ENCODE results near the gene U2AF2.

U2AF2 gene

GRCh38 chr19:55681131-55682092 lies 26.6 kb downstream of the U2AF2 start:
- in situ Hi-C loops (cut with MboI; ENCODE audit: low sequenced_read_pairs), result no loop called here
- no peak for DNase-seq (ENCODE audit: low spot score in 2 of 2)
- no peaks in the 10 kb centered on the region for H3K27me3 ChIP-seq (ENCODE audit: low read depth)
- H3K9me3 ChIP-seq, result no peaks in the 10 kb centered on the region
- H3K36me3 ChIP-seq (replicated peaks), result peaks cover 62% of the 10 kb centered on the region
- H3K4me3 ChIP-seq, result no peak overlapping the region
- H3K4me1 ChIP-seq, result no peaks in the 10 kb centered on the region

GRCh38 chr19:55683449-55684261 lies 28.8 kb downstream of the U2AF2 start:
- in situ Hi-C loops (cut with MboI; ENCODE audit: low sequenced_read_pairs), result no loop called here
- Histone ChIP-seq H3K4me1 (no peaks in the 10 kb centered on the region), H3K9me3 (no peaks in the 10 kb centered on the region), H3K27me3 (ENCODE audit: low read depth) (no peaks in the 10 kb centered on the region), H3K4me3 (no peak overlapping the region), H3K36me3 (replicated peaks) (peaks cover 54% of the 10 kb centered on the region)
- DNase-seq (ENCODE audit: low spot score in 2 of 2), result no peak

GRCh38 chr19:55684946-55685681 lies 30.3 kb downstream of the U2AF2 start:
- Histone ChIP-seq H3K4me3 (no peak overlapping the region), H3K27me3 (ENCODE audit: low read depth) (no peaks in the 10 kb centered on the region), H3K4me1 (no peaks in the 10 kb centered on the region), H3K36me3 (replicated peaks) (peaks cover 46% of the 10 kb centered on the region), H3K9me3 (no peaks in the 10 kb centered on the region)
- no peak for DNase-seq (ENCODE audit: low spot score in 2 of 2)
- in situ Hi-C loops (cut with MboI; ENCODE audit: low sequenced_read_pairs), result no loop called here

GRCh38 chr19:55685776-55686175 lies 30.9 kb downstream of the U2AF2 start:
- no peaks in the 10 kb centered on the region for H3K27me3 ChIP-seq (ENCODE audit: low read depth)
- no peak for DNase-seq (ENCODE audit: low spot score in 2 of 2)
- H3K4me1 ChIP-seq, result no peaks in the 10 kb centered on the region
- H3K9me3 ChIP-seq, result no peaks in the 10 kb centered on the region
- peaks cover 46% of the 10 kb centered on the region for H3K36me3 ChIP-seq (replicated peaks)
- H3K4me3 ChIP-seq, result no peak overlapping the region
- in situ Hi-C loops (cut with MboI; ENCODE audit: low sequenced_read_pairs), result no loop called here

GRCh38 chr19:55686311-55687050 lies 31.6 kb downstream of the U2AF2 start:
- Histone ChIP-seq H3K36me3 (replicated peaks) (peaks cover 42% of the 10 kb centered on the region), H3K27me3 (ENCODE audit: low read depth) (no peaks in the 10 kb centered on the region), H3K9me3 (no peaks in the 10 kb centered on the region), H3K4me1 (no peaks in the 10 kb centered on the region), H3K4me3 (no peak overlapping the region)
- DNase-seq (ENCODE audit: low spot score in 2 of 2), result no peak
- in situ Hi-C loops (cut with MboI; ENCODE audit: low sequenced_read_pairs), result no loop called here

GRCh38 chr19:55687281-55688201 lies 32.7 kb downstream of the U2AF2 start:
- Histone ChIP-seq H3K9me3 (no peaks in the 10 kb centered on the region), H3K27me3 (ENCODE audit: low read depth) (no peaks in the 10 kb centered on the region), H3K4me3 (no peak overlapping the region), H3K36me3 (replicated peaks) (peaks cover 38% of the 10 kb centered on the region), H3K4me1 (no peaks in the 10 kb centered on the region)
- DNase-seq (ENCODE audit: low spot score in 2 of 2), result no peak
- in situ Hi-C loops (cut with MboI; ENCODE audit: low sequenced_read_pairs), result no loop called here

GRCh38 chr19:55688422-55689218 lies 33.8 kb downstream of the U2AF2 start:
- peaks cover 41% of the 10 kb centered on the region for H3K36me3 ChIP-seq (replicated peaks)
- no peak for DNase-seq (ENCODE audit: low spot score in 2 of 2)
- no peaks in the 10 kb centered on the region for H3K4me1 ChIP-seq
- H3K9me3 ChIP-seq, result no peaks in the 10 kb centered on the region
- in situ Hi-C loops (cut with MboI; ENCODE audit: low sequenced_read_pairs), result no loop called here
- no peak overlapping the region for H3K4me3 ChIP-seq
- H3K27me3 ChIP-seq (ENCODE audit: low read depth), result no peaks in the 10 kb centered on the region

- H3K4me1 ChIP-seq, result no peaks in the 10 kb centered on the region
- no peaks in the 10 kb centered on the region for H3K9me3 ChIP-seq
- DNase-seq (ENCODE audit: low spot score in 2 of 2), result no peak
- H3K4me3 ChIP-seq, result no peak overlapping the region
- H3K36me3 ChIP-seq (replicated peaks), result peaks cover 34% of the 10 kb centered on the region
- in situ Hi-C loops (cut with MboI; ENCODE audit: low sequenced_read_pairs), result no loop called here
- no peaks in the 10 kb centered on the region for H3K27me3 ChIP-seq (ENCODE audit: low read depth)
These were observed 34.7 kb downstream of the U2AF2 start for GRCh38 chr19:55689411-55690108.

- Histone ChIP-seq H3K36me3 (replicated peaks) (peaks cover 32% of the 10 kb centered on the region), H3K9me3 (no peaks in the 10 kb centered on the region), H3K4me3 (no peak overlapping the region), H3K4me1 (no peaks in the 10 kb centered on the region), H3K27me3 (ENCODE audit: low read depth) (no peaks in the 10 kb centered on the region)
- in situ Hi-C loops (cut with MboI; ENCODE audit: low sequenced_read_pairs), result no loop called here
- no peak for DNase-seq (ENCODE audit: low spot score in 2 of 2)
These were observed 35.4 kb downstream of the U2AF2 start for GRCh38 chr19:55690109-55690768.

- in situ Hi-C loops (cut with MboI; ENCODE audit: low sequenced_read_pairs), result no loop called here
- no peak overlapping the region for H3K4me3 ChIP-seq
- no peak for DNase-seq (ENCODE audit: low spot score in 2 of 2)
- H3K9me3 ChIP-seq, result no peaks in the 10 kb centered on the region
- H3K27me3 ChIP-seq (ENCODE audit: low read depth), result no peaks in the 10 kb centered on the region
- peaks cover 27% of the 10 kb centered on the region for H3K36me3 ChIP-seq (replicated peaks)
- no peaks in the 10 kb centered on the region for H3K4me1 ChIP-seq
These were observed 36.1 kb downstream of the U2AF2 start for GRCh38 chr19:55690769-55691545.
